BE2C (cell line): Measurements from ENCODE around the gene STKLD1.
"Not testable (repeated sequence)": the region's sequence is repeated elsewhere in the genome, so short reads cannot be mapped to it uniquely, and the experiment has no call there.

Experiments
- DNase-seq: peaks from one replicate; pipeline ENCODE4 v3.0.0-alpha.2; 2020
- H3K27me3 ChIP-seq: fragments of 250-450 bp; sonication (Bioruptor Pico); 2 replicates; pipeline ENCODE4 v1.5.1; 2020; ENCODE audit warnings: mild to moderate bottlenecking
- H3K36me3 ChIP-seq: fragments of 250-450 bp; sonication (Bioruptor Pico); 2 replicates; pipeline ENCODE4 v1.5.1; 2020; ENCODE audit warnings: mild to moderate bottlenecking
- H3K4me1 ChIP-seq: fragments of 250-450 bp; sonication (Bioruptor Pico); 2 replicates; pipeline ENCODE4 v1.5.1; 2020
- H3K4me3 ChIP-seq: 2 replicates; pipeline ENCODE4 v1.5.1; 2011; ENCODE audit warnings: low read depth, low read length
- H3K9me3 ChIP-seq: fragments of 250-450 bp; sonication (Bioruptor Pico); 2 replicates; pipeline ENCODE4 v1.5.1; 2020
- TF ChIP-seq, protein P1 (sequence below): IDR thresholded peaks from 2 replicates; pipeline ENCODE4 v1.5.1; 2012; ENCODE audit warnings: mild to moderate bottlenecking, low read depth, low read length

STKLD1 gene

DNA sequence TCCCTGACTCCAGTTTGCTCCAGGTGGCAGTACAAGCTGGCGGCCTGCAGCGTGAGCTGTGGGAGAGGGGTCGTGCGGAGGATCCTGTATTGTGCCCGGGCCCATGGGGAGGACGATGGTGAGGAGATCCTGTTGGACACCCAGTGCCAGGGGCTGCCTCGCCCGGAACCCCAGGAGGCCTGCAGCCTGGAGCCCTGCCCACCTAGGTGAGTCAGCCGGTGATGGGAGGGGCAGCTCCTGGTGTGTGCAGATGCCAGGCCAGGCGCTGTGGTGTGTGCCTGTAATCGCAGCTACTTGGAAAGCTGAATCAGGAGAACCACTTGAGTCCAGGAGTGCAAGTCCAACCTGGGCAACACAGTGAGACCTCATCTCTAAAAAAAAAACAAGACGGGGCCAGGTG lies 73.6 kb downstream of the STKLD1 start:
- Histone ChIP-seq H3K4me3 (no peak overlapping the region), H3K27me3 (no peaks in the 10 kb centered on the region), H3K36me3 (no peaks in the 10 kb centered on the region), H3K4me1 (peaks cover 8% of the 10 kb centered on the region), H3K9me3 (no peaks in the 10 kb centered on the region)
- TF ChIP-seq, protein P1, sequence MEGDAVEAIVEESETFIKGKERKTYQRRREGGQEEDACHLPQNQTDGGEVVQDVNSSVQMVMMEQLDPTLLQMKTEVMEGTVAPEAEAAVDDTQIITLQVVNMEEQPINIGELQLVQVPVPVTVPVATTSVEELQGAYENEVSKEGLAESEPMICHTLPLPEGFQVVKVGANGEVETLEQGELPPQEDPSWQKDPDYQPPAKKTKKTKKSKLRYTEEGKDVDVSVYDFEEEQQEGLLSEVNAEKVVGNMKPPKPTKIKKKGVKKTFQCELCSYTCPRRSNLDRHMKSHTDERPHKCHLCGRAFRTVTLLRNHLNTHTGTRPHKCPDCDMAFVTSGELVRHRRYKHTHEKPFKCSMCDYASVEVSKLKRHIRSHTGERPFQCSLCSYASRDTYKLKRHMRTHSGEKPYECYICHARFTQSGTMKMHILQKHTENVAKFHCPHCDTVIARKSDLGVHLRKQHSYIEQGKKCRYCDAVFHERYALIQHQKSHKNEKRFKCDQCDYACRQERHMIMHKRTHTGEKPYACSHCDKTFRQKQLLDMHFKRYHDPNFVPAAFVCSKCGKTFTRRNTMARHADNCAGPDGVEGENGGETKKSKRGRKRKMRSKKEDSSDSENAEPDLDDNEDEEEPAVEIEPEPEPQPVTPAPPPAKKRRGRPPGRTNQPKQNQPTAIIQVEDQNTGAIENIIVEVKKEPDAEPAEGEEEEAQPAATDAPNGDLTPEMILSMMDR = no peak
- no peak for DNase-seq

DNA sequence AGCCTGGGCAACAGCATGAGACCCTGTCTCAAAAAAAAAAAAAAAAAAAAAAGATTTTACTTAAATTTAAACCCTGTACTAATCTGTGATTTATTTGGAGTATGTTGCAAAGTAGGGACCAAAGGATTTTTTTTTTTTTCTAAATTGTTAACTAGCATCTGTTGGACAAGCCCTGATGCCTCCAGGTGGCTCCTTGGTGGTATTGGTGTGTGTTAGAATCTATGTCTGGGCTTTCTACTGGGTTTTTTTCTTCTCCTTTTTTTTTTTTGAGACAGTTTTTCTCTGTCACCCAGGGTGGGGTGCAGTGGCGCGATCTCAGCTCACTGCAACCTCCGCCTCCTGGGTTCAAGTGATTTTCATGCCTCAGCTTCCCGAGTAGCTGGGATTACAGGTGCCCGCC lies 75.7 kb downstream of the STKLD1 start:
- H3K36me3 ChIP-seq, H3K9me3 ChIP-seq, H3K4me3 ChIP-seq, DNase-seq, H3K27me3 ChIP-seq, H3K4me1 ChIP-seq: not testable (repeated sequence)

DNA sequence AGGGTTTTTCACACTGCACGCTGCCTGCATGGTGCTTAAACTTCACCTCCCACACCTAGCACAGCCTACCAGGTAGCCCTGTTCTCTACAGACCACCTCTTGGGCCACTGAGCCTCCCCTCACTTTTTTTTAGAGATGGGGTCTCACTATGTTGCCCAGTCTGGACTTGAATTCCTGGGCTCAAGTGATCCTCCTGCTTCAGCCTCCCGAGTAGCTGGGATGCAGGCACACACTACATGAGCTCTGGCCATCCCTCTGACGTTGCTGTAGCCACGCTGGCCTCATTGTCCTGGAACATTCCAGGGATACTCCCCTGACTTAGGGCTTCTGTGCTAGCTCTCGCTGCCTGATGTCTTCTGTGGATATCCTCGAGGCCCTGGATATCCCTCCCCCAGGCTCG lies 76.4 kb downstream of the STKLD1 start:
- H3K27me3 ChIP-seq = no peaks in the 10 kb centered on the region
- TF ChIP-seq, protein P1 = no peak
- H3K36me3 ChIP-seq = no peaks in the 10 kb centered on the region
- DNase-seq = no peak
- peaks cover 8% of the 10 kb centered on the region for H3K4me1 ChIP-seq
- H3K4me3 ChIP-seq = no peak overlapping the region
- no peaks in the 10 kb centered on the region for H3K9me3 ChIP-seq

DNA sequence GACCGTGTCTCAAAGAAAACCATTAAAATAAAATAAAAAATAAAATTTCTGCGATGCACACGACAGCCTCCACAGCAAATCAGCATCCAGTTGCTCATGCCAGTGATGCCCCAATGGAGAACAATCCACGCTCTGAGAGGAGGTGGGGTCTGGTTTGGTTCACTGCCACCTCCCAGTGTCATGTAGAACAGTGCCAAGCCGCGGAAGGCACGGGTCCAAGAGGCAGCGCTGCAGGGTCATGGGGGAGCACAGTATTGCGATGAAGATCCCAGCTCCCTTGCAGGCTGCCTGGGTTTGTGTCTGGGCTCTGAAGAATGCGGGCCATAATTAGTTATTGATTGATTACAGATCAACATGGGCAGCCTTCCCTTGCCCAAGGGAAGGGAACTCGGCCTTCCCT lies 77.5 kb downstream of the STKLD1 start:
- H3K27me3 ChIP-seq = no peaks in the 10 kb centered on the region
- TF ChIP-seq, protein P1 = no peak

DNA sequence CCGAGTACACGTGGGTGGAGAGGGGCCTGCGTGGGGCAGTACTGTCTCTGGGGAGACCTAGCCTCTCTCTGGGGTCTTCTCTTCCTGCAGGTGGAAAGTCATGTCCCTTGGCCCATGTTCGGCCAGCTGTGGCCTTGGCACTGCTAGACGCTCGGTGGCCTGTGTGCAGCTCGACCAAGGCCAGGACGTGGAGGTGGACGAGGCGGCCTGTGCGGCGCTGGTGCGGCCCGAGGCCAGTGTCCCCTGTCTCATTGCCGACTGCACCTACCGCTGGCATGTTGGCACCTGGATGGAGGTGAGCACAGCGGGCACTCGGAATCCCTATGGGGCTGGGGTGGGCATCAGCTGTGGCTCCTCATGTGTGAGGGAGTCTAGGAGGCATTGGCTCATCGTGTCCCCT lies 78.2 kb downstream of the STKLD1 start:
- 0 out of 2 replicates have a peak, but pooled peaks cover 3% of the 10 kb centered on the region for H3K4me1 ChIP-seq
- DNase-seq = no peak
- no peaks in the 10 kb centered on the region for H3K27me3 ChIP-seq
- H3K4me3 ChIP-seq = no peak overlapping the region
- TF ChIP-seq, protein P1 = no peak
- H3K9me3 ChIP-seq = no peaks in the 10 kb centered on the region
- H3K36me3 ChIP-seq = no peaks in the 10 kb centered on the region

More for the DNA sequence above, 77.5 kb downstream of the STKLD1 start:
- Histone ChIP-seq H3K4me1 (peaks cover 4% of the 10 kb centered on the region), H3K36me3 (no peaks in the 10 kb centered on the region), H3K4me3 (no peak overlapping the region), H3K9me3 (no peaks in the 10 kb centered on the region)
- DNase-seq = no peak

DNA sequence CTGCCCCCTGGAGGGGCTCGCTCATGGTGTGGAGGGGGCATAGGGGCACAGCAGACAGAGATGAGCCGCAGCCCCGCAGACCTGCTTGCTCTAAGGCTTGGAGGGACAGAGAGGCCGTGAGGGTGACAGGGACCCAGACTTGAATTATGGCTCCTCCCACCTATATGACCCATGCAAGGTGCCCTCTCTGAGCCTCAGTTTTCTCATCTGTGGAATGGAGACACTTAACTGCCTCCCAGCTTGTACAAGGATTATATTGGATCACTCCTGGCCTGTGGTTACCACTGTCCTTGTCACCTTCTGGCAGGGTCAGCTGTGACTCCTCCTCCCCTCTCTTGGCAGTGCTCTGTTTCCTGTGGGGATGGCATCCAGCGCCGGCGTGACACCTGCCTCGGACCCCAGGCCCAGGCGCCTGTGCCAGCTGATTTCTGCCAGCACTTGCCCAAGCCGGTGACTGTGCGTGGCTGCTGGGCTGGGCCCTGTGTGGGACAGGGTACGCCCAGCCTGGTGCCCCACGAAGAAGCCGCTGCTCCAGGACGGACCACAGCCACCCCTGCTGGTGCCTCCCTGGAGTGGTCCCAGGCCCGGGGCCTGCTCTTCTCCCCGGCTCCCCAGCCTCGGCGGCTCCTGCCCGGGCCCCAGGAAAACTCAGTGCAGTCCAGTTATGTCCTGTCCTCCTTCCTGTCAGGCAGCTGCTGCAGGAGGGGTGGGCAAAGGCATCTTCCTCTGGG lies 78.9 kb downstream of the STKLD1 start:
- TF ChIP-seq, protein P1 = no peak
- H3K27me3 ChIP-seq = no peaks in the 10 kb centered on the region
- 0 out of 2 replicates have a peak, but pooled peaks cover 3% of the 10 kb centered on the region for H3K4me1 ChIP-seq
- no peaks in the 10 kb centered on the region for H3K9me3 ChIP-seq
- no peak for DNase-seq
- no peak overlapping the region for H3K4me3 ChIP-seq
- no peaks in the 10 kb centered on the region for H3K36me3 ChIP-seq
